Thoracic aorta (tissue), 2 donors: ENCODE measurements around the gene ALOX12. TPM values are rescaled to one million over a fixed set of nuclear protein-coding genes. Genes with fewer than 3 reads are reported as not detected.
A peak's percentile ranks its signal among the peaks of the same experiment; 100 is the strongest.
"Not testable (repeated sequence)": the region's sequence is repeated elsewhere in the genome, so short reads cannot be mapped to it uniquely, and the experiment has no call there.

Experiments used
- ATAC-seq: fragments of 150-250 bp; one replicate; pipeline ENCODE4 v1.8.0; 2017; ENCODE audit warnings: low read depth; ENCODE audit not compliant: insufficient number of reproducible peaks, low FRiP score
- DNase-seq: peaks from one replicate; pipeline ENCODE4 v3.0.0-alpha.2; 2020; ENCODE audit warnings: low spot score
- H3K27ac ChIP-seq, 2 donors: fragments of 200-600 bp; sonication (generic); 1 replicate in 1 of 2; 2 replicates in 1 of 2; pipeline ENCODE4 v1.5.1; 2016; ENCODE audit warnings: mild to moderate bottlenecking in 2 of 2, moderate library complexity in 2 of 2
- H3K27me3 ChIP-seq: fragments of 200-600 bp; sonication (generic); replicated peaks from 2 replicates; pipeline ENCODE4 v1.6.0; 2016; ENCODE audit warnings: mild to moderate bottlenecking; ENCODE audit not compliant: insufficient read depth
- H3K36me3 ChIP-seq: fragments of 200-600 bp; sonication (generic); one replicate; pipeline ENCODE4 v1.5.1; 2016
- H3K4me1 ChIP-seq, 2 donors: fragments of 200-600 bp; sonication (generic); 1 replicate in 1 of 2; 2 replicates in 1 of 2; pipeline versions ENCODE4 v1.5.1 to v1.6.0; 2016; ENCODE audit warnings: low read depth in 2 of 2, mild to moderate bottlenecking in 1 of 2; ENCODE audit not compliant: control insufficient read depth in 1 of 2
- H3K4me3 ChIP-seq: fragments of 200-600 bp; sonication (generic); 2 replicates; pipeline ENCODE4 v1.5.1; 2016; ENCODE audit warnings: mild to moderate bottlenecking
- H3K9me3 ChIP-seq: fragments of 200-600 bp; sonication (generic); 2 replicates; pipeline ENCODE4 v1.5.1; 2016
- CTCF ChIP-seq: fragments of 200-600 bp; sonication (generic); IDR thresholded peaks from one replicate; pipeline ENCODE4 v1.5.1; 2019; ENCODE audit warnings: antibody characterized with exemption
- total RNA-seq, 2 donors: library from RNA; depleted of rRNA; stranded (reverse); fragments of >200 nt; gene quantifications; one replicate each; pipeline versions ENCODE4 v1.1.0 to v1.2.3, GENCODE V29; 2016

Gene ALOX12, protein sequence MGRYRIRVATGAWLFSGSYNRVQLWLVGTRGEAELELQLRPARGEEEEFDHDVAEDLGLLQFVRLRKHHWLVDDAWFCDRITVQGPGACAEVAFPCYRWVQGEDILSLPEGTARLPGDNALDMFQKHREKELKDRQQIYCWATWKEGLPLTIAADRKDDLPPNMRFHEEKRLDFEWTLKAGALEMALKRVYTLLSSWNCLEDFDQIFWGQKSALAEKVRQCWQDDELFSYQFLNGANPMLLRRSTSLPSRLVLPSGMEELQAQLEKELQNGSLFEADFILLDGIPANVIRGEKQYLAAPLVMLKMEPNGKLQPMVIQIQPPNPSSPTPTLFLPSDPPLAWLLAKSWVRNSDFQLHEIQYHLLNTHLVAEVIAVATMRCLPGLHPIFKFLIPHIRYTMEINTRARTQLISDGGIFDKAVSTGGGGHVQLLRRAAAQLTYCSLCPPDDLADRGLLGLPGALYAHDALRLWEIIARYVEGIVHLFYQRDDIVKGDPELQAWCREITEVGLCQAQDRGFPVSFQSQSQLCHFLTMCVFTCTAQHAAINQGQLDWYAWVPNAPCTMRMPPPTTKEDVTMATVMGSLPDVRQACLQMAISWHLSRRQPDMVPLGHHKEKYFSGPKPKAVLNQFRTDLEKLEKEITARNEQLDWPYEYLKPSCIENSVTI
- total RNA-seq, result not detected

GRCh38 chr17:6995500-6996255 is at the start of gene ALOX12:
Gene ALOX12 (plus strand): TSS chr17:6996049. CDS start chr17:6996118, 69 bp downstream.
- TF ChIP-seq CTCF, result no peak
- no peaks in the 10 kb centered on the region for H3K9me3 ChIP-seq
- no peak for ATAC-seq
- peak within 1 kb of the TSS; percentile 70 for H3K4me3 ChIP-seq
- DNase-seq, result no peak
- H3K36me3 ChIP-seq, result peaks cover 12% of the 10 kb centered on the region
- H3K27ac ChIP-seq, result no peak within 1 kb of the TSS
- H3K4me1 ChIP-seq, result peaks cover 11 to 14% of the 10 kb centered on the region in 2 donors
- no peaks in the 10 kb centered on the region for H3K27me3 ChIP-seq

DNA sequence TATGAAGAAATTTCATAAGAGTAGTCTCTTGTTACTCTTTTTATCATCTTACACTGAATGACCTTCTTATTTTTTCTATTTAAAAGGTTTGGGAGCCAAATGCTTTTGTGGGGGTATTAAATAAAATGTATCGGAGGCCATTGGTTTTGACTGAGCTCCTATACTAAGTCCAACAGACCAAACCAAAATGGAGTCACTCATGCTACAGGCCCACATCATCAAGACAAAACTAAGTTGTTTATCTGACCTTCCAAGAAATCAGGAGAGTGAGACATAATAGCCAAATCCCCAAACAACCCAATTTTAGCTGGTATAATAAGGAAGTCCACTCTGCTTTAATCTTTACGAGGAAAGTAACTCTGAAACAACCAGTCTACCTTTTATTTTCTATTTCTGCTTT is 48.1 kb upstream of the ALOX12 start:
- Histone ChIP-seq H3K4me3 (no peak overlapping the region), H3K4me1 (no peaks in the 10 kb centered on the region), H3K27ac (no peak overlapping the region), H3K9me3 (no peaks in the 10 kb centered on the region), H3K27me3 (no peaks in the 10 kb centered on the region), H3K36me3 (no peaks in the 10 kb centered on the region)
- no peak for TF ChIP-seq CTCF
- DNase-seq (no peak), ATAC-seq (no peak)

GRCh38 chr17:6948562-6948961 is 47.3 kb upstream of the ALOX12 start:
- no peak for TF ChIP-seq CTCF
- ATAC-seq (no peak), DNase-seq (no peak)
- no peak overlapping the region for H3K4me3 ChIP-seq
- H3K9me3 ChIP-seq, result no peaks in the 10 kb centered on the region
- H3K4me1 ChIP-seq, result no peaks in the 10 kb centered on the region
- H3K27ac ChIP-seq, result no peak overlapping the region
- no peaks in the 10 kb centered on the region for H3K36me3 ChIP-seq
- H3K27me3 ChIP-seq, result no peaks in the 10 kb centered on the region

- Histone ChIP-seq H3K27ac (no peak overlapping the region), H3K36me3 (no peaks in the 10 kb centered on the region), H3K4me3 (no peak overlapping the region), H3K4me1 (no peaks in the 10 kb centered on the region), H3K9me3 (no peaks in the 10 kb centered on the region), H3K27me3 (no peaks in the 10 kb centered on the region)
- ATAC-seq, result no peak
- DNase-seq, result no peak
- TF ChIP-seq CTCF, result no peak
These were observed 46.9 kb upstream of the ALOX12 start for GRCh38 chr17:6948976-6949375.

- ATAC-seq, result not testable (repeated sequence)
These were observed 44.9 kb upstream of the ALOX12 start for GRCh38 chr17:6950938-6951337.

More at GRCh38 chr17:6950938-6951337, 44.9 kb upstream of the ALOX12 start:
- H3K4me3 ChIP-seq, H3K27ac ChIP-seq, DNase-seq, H3K4me1 ChIP-seq, H3K27me3 ChIP-seq, H3K36me3 ChIP-seq, H3K9me3 ChIP-seq: not testable (repeated sequence)
